Pancreas (tissue), 10 donors: ENCODE results near the gene CD2AP. TPM values are rescaled to one million over a fixed set of nuclear protein-coding genes. Genes with fewer than 3 reads are reported as not detected.
A peak's percentile ranks its signal among the peaks of the same experiment; 100 is the strongest.

Experiments used
- ATAC-seq, 4 donors: fragments of 200-7000 bp; cut with Tn5 transposase; one replicate each; pipeline versions ENCODE4 v1.8.0 to v1.9.1; 2020; ENCODE audit warnings: mild to moderate bottlenecking in 4 of 4, moderate library complexity in 4 of 4
- DNase-seq, 6 donors: peaks; one replicate each; pipeline ENCODE4 v3.0.0-alpha.2; 2020
- FAIRE-seq: peaks from 2 replicates; lab custom pipeline; 2012; peaks lifted over from hg19 to GRCh38; lab: Jason Lieb, UNC
- H3K27ac ChIP-seq, 4 donors: fragments of 200-600 bp; sonication (generic); 1 replicate in 3 of 4; 2 replicates in 1 of 4; pipeline versions ENCODE4 v1.5.0 to v1.8.0; 2020
- H3K27me3 ChIP-seq, 4 donors: fragments of 200-600 bp; one replicate each; pipeline ENCODE4 v1.8.0; 2021
- H3K36me3 ChIP-seq, 3 donors: fragments of 200-600 bp; sonication (generic) in 1 of 3; one replicate each; pipeline versions ENCODE4 v1.5.0 to v1.8.0; 2020 to 2021
- H3K4me1 ChIP-seq, 3 donors: fragments of 200-600 bp; one replicate each; pipeline ENCODE4 v1.8.0; 2021
- H3K4me3 ChIP-seq, 4 donors: fragments of 200-600 bp; sonication (generic) in 2 of 4; one replicate each; pipeline versions ENCODE4 v1.5.0 to v1.8.0; 2020 to 2021
- H3K9me3 ChIP-seq, 4 donors: fragments of 200-600 bp; one replicate each; pipeline ENCODE4 v1.8.0; 2021
- WGBS, 2 donors: extraction: QIAGEN DNeasy Blood & Tissue Kit; methylation state at CpG; one replicate each; pipeline ENCODE4 v1.1.7; 2013; 5-methylcytosine and 5-hydroxymethylcytosine counted together
- intact Hi-C, 3 donors: fragments of 100-400 bp; cut with DNase I; formaldehyde crosslinking; loops; one replicate each; pipeline versions ENCODE4 v1.11.1 to v1.14.2; 2022
- polyA plus RNA-seq, 2 donors: library from polyadenylated mRNA; stranded (reverse); fragments of 200-250 nt; gene quantifications; one replicate each; pipeline ENCODE4 v1.2.3, GENCODE V29; 2013
- total RNA-seq, 6 donors: library from RNA; stranded (reverse); fragmentation: NEBNext Ultra II Directional in 4 of 6; extraction: Animal tissue kit (Norgen Biotek cat#: 25700) in 4 of 6; gene quantifications; one replicate each; pipeline versions ENCODE4 v1.2.1 to v1.2.4, GENCODE V29; 2021 to 2023
- TF ChIP-seq, protein P1 (sequence below), 4 donors: fragments of 200-600 bp; sonication (generic) in 3 of 4; IDR thresholded peaks; one replicate each; pipeline versions ENCODE4 v1.5.0 to v1.8.0; 2021; ENCODE audit warnings: antibody characterized with exemption in 4 of 4
- donor health status: healthy with polysubstance abuse.
- donor health status: DM: no; HTN: no; CAD: no; lungs with moderate emphysema.
- donor health status: DM: no; HTN: no; CAD: no.
- donor health status: control.
- donor health status: control.
- donor health status: Bipolar disorder and iron deficiency.
- donor health status: DM: yes; HTN: yes; CAD: no.
- donor health status: DM: no; HTN: no; CAD: no.
- donor health status: DM: no; HTN: no; CAD: no.
- donor health status: DM: yes; HTN: yes; CAD: no.

CD2AP gene
- total and polyA plus RNA-seq, 8 donors, result 7.6 to 38.5 (median 17.7) TPM

DNA sequence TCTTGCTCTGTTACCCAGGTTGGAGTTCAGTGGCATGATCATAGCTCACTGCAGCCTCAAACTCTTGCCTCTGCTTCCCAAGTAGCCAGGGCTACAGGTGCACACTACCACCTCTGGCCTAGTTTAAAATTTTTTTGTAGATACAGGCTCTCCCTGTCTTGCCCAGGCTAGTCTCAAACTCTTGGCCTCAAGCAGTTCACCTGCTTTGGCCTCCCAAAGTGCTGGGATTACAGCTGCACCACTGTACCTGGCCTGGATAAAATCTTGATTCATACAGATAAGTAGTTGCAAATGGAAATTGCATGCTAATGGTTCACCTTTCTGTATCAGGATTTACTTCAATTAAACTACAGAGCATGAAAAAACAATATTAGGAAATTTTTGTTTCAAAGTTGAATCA is 4.2 kb downstream of the CD2AP start:
- peaks cover 8 to 54% (median 37%) of the 10 kb centered on the region in 3 donors for H3K4me1 ChIP-seq
- H3K27ac ChIP-seq, result no peak overlapping the region
- intact Hi-C loops, result no loop called here
- H3K27me3 ChIP-seq, result no peaks in the 10 kb centered on the region
- no peak for ATAC-seq
- no peak overlapping the region for H3K4me3 ChIP-seq
- H3K9me3 ChIP-seq, result no peaks in the 10 kb centered on the region
- TF ChIP-seq, protein P1, sequence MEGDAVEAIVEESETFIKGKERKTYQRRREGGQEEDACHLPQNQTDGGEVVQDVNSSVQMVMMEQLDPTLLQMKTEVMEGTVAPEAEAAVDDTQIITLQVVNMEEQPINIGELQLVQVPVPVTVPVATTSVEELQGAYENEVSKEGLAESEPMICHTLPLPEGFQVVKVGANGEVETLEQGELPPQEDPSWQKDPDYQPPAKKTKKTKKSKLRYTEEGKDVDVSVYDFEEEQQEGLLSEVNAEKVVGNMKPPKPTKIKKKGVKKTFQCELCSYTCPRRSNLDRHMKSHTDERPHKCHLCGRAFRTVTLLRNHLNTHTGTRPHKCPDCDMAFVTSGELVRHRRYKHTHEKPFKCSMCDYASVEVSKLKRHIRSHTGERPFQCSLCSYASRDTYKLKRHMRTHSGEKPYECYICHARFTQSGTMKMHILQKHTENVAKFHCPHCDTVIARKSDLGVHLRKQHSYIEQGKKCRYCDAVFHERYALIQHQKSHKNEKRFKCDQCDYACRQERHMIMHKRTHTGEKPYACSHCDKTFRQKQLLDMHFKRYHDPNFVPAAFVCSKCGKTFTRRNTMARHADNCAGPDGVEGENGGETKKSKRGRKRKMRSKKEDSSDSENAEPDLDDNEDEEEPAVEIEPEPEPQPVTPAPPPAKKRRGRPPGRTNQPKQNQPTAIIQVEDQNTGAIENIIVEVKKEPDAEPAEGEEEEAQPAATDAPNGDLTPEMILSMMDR (IDR thresholded peaks at IDR 0.05), result no peak
- FAIRE-seq, result no peak
- no peaks in the 10 kb centered on the region for H3K36me3 ChIP-seq
- no peak for DNase-seq

DNA sequence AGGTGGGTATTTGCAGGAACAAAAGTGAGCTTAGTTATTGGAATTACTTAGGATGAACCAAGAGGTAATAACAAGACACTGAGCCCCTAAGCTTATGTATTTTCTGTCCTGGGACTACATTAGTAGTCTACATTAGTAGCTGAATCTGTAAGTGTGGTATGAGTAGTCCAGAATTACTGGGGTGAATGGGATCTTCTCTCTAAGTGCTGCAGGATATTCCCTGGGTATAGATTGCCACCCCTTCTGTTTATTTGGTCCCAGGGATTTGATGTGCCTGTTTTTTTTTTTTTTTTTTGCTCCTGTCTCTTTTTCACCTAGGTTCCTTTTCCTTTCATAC is 5.9 kb downstream of the CD2AP start:
- H3K4me1 ChIP-seq, result peaks cover 8 to 59% (median 37%) of the 10 kb centered on the region in 3 donors
- TF ChIP-seq, protein P1 (IDR thresholded peaks at IDR 0.05), result no peak
- no peaks in the 10 kb centered on the region for H3K27me3 ChIP-seq
- H3K27ac ChIP-seq, result peak overlapping the region in 1 of 4 donors; percentile 25
- FAIRE-seq, result no peak
- H3K4me3 ChIP-seq, result no peak overlapping the region
- no peaks in the 10 kb centered on the region for H3K9me3 ChIP-seq
- intact Hi-C loops, result no loop called here
- H3K36me3 ChIP-seq, result no peaks in the 10 kb centered on the region
- DNase-seq, result no peak
- ATAC-seq, result no peak

DNA sequence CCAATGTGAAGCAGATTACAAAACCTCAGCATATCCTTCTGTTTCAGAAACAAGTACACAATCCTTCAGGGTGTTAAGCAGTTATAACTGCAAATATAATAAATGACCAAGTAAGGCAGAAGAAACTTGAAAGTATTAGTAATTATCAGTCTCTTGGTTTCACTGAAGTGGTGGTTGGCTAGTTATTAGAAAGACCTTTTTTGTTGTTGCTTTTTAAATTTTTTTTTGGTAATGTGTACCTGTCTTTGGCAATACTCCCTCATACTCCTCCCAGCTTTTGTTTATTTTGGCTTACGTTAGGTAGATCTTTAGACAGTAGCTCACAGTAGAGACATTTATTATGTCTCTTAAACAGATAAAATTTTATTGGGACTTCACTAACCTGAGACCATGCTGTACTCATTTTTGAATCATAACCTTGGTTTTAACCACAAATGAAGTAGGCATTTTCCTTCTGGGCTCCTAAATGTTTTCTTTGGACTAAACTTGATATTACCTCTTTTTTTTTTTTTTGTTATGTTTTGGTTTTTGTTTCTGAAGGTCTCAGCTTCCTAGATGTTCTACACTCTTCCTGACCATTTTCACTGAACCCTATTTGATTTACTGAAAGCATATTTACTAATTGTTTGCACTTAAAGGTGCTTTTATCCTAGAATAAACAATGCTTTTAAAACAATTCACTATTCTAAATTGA is 6.4 kb downstream of the CD2AP start:
- H3K9me3 ChIP-seq, result no peaks in the 10 kb centered on the region
- no peaks in the 10 kb centered on the region for H3K27me3 ChIP-seq
- intact Hi-C loops, result no loop called here
- TF ChIP-seq, protein P1 (IDR thresholded peaks at IDR 0.05), result no peak
- no peaks in the 10 kb centered on the region for H3K36me3 ChIP-seq
- WGBS, 2 donors, result 0 to 7% methylated on average over 1 of the region's 1 CpG
- H3K4me1 ChIP-seq, result peaks cover 8 to 59% (median 37%) of the 10 kb centered on the region in 3 donors
- ATAC-seq (peak in 3 of 4 donors; percentile 40 to 49 (median 44)), DNase-seq (no peak), FAIRE-seq (no peak)
- H3K4me3 ChIP-seq, result no peak overlapping the region
- peak overlapping the region in 2 of 4 donors; percentile 13 to 25 for H3K27ac ChIP-seq

DNA sequence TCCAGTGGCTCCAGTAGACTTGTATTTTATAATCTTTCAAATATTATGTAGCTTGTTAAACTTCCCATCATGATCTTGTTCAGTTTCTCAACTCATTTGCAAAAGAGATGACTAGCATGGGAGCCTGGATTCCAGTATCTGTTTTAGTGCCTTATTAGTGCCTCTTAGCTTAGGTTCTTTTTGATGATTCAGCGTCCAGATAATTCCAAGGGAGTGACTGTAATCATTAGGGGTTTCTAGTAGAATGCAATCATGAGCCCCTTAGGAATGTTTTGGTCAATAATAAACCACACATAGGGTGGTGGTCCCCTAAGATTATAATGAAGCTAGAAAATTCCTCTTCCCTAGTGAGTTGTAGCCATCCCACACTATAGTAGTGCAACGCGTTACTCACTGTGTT is 7.0 kb downstream of the CD2AP start:
- Histone ChIP-seq H3K27ac (peak overlapping the region in 1 of 4 donors; percentile 13), H3K4me3 (no peak overlapping the region), H3K9me3 (no peaks in the 10 kb centered on the region), H3K36me3 (no peaks in the 10 kb centered on the region), H3K4me1 (peaks cover 8 to 62% (median 35%) of the 10 kb centered on the region in 3 donors), H3K27me3 (no peaks in the 10 kb centered on the region)
- TF ChIP-seq, protein P1 (IDR thresholded peaks at IDR 0.05), result no peak
- intact Hi-C loops, result no loop called here
- DNase-seq, result no peak
- FAIRE-seq, result no peak
- 80 to 85% methylated on average over 3 of the region's 3 CpGs for WGBS, 2 donors
- peak in 2 of 4 donors; percentile 9 to 20 for ATAC-seq

DNA sequence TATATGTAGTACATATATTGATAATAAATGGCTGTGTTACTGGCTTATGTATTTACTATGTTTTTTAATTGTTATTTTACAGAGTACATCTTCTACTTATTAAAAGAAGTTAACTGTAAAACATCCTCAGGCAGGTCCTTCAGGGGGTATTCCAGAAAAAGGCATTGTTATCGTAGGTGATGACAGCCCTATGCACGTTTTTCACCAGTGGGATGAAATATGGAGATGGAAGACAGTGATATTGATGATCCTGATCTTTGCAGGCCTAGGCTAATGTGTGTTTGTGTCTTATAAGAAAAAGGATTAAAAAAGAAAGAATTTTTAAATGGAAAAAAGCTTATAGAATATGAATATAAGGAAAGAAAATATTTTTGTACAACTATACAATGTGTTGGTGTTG is 7.5 kb downstream of the CD2AP start:
- TF ChIP-seq, protein P1 (IDR thresholded peaks at IDR 0.05), result no peak
- peaks cover 8 to 62% (median 33%) of the 10 kb centered on the region in 3 donors for H3K4me1 ChIP-seq
- no peaks in the 10 kb centered on the region for H3K27me3 ChIP-seq
- ATAC-seq (no peak), FAIRE-seq (no peak), DNase-seq (no peak)
- no peak overlapping the region for H3K27ac ChIP-seq
- no peaks in the 10 kb centered on the region for H3K36me3 ChIP-seq
- H3K4me3 ChIP-seq, result no peak overlapping the region
- WGBS, 2 donors, result 78 to 89% methylated on average over 2 of the region's 2 CpGs
- intact Hi-C loops, result no loop called here
- H3K9me3 ChIP-seq, result no peaks in the 10 kb centered on the region
